ENCODE data around the gene PJA1.

The PJA1 gene

GRCh38 chrX:69125094-69125493 lies 40.2 kb downstream of the PJA1 start:
- DNase-seq (ENCODE audit: low read depth, low spot score), result no peak
- ChIA-PET POLR2A (no interaction called here), CTCF (interaction anchor here (0.8 kb wide), 1 partner anchor 8 kb away, joined by 5 read pairs; no protein-coding TSS in a partner anchor)
- no peak overlapping the region for H3K4me3 ChIP-seq (ENCODE audit: low read depth, low read length)
- TF ChIP-seq, protein P1, sequence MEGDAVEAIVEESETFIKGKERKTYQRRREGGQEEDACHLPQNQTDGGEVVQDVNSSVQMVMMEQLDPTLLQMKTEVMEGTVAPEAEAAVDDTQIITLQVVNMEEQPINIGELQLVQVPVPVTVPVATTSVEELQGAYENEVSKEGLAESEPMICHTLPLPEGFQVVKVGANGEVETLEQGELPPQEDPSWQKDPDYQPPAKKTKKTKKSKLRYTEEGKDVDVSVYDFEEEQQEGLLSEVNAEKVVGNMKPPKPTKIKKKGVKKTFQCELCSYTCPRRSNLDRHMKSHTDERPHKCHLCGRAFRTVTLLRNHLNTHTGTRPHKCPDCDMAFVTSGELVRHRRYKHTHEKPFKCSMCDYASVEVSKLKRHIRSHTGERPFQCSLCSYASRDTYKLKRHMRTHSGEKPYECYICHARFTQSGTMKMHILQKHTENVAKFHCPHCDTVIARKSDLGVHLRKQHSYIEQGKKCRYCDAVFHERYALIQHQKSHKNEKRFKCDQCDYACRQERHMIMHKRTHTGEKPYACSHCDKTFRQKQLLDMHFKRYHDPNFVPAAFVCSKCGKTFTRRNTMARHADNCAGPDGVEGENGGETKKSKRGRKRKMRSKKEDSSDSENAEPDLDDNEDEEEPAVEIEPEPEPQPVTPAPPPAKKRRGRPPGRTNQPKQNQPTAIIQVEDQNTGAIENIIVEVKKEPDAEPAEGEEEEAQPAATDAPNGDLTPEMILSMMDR (IDR thresholded peaks at IDR 0.05; ENCODE audit: insufficient read depth, low read length, missing control alignments), result no peak

DNA sequence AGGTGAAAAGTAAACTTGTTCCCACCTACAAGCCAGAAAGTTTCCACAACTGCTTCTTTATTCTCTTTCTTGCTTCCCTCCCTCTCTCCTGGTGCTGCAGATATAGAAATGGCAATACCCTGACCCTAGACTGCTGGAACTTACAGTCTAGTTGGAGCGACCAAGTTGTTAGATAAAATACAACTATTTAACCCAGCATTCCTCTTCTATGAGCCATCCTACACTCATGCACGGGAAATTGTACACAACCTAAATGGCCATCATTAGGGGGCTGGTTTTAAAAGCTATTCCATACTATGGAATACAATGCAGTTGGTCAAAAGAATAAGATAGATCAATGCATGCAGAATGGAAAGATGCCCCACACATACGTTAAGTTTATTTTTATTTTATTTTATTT lies 41.1 kb downstream of the PJA1 start:
- TF ChIP-seq, protein P1 (IDR thresholded peaks at IDR 0.05; ENCODE audit: insufficient read depth, low read length, missing control alignments), result no peak
- ChIA-PET POLR2A (no interaction called here), CTCF (interaction anchor here (0.8 to 1.0 kb wide), 2 partner anchors 9 to 295 kb away, joined by 3 to 5 read pairs; partner anchors contain the start of gene EFNB1)
- no peak for DNase-seq (ENCODE audit: low read depth, low spot score)
- H3K4me3 ChIP-seq (ENCODE audit: low read depth, low read length), result no peak overlapping the region

GRCh38 chrX:69123481-69123880 lies 41.8 kb downstream of the PJA1 start:
- TF ChIP-seq, protein P1 (IDR thresholded peaks at IDR 0.05; ENCODE audit: insufficient read depth, low read length, missing control alignments), result no peak
- DNase-seq (ENCODE audit: low read depth, low spot score), result no peak
- no peak overlapping the region for H3K4me3 ChIP-seq (ENCODE audit: low read depth, low read length)
- ChIA-PET POLR2A (no interaction called here), CTCF (no interaction called here)

DNA sequence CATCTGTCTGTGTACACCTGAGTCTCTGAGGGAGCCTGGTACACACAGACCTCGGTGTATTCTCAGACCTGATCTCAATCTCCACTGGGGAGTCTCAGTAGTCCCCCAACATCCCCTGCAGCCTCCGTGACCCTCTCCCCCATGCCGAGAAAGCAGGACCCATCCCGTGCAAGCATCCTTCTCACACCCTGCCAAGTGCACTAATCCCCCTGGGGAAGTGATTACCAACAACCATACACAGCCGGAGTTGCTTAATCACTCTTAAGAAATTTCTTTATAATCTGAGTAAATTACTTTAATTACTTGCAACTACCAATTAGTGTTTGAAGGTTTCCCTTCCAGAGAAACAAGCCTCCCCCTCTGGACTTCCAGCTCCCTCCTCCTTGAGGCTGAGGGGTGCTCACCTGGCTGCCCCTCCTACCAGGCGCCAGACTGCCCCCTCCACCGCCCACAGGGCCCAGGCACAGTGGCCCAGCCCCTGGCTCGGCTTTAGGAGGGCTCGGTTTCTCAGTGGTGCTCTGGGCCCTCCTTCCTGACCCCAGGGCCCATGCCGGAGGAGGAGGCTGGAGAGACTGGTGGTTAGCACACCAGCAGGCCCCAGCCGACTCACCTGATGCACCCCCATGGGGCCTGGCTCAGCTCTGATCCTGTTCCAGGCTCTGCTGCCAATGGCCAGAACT lies 43.8 kb downstream of the PJA1 start:
- ChIA-PET CTCF (no interaction called here), POLR2A (no interaction called here)
- DNase-seq (ENCODE audit: low read depth, low spot score), result no peak
- TF ChIP-seq, protein P1 (IDR thresholded peaks at IDR 0.05; ENCODE audit: insufficient read depth, low read length, missing control alignments), result no peak
- H3K4me3 ChIP-seq (ENCODE audit: low read depth, low read length), result no peak overlapping the region

- no peak for DNase-seq (ENCODE audit: low read depth, low spot score)
- CTCF ChIA-PET, result interaction anchor here (1.0 kb wide), 1 partner anchor 14 kb away, joined by 3 read pairs; no protein-coding TSS in a partner anchor
- H3K4me3 ChIP-seq (ENCODE audit: low read depth, low read length), result no peak overlapping the region
- POLR2A ChIA-PET, result no interaction called here
- TF ChIP-seq, protein P1 (IDR thresholded peaks at IDR 0.05; ENCODE audit: insufficient read depth, low read length, missing control alignments), result no peak
Measured at GRCh38 chrX:69120476-69120875, 44.8 kb downstream of the PJA1 start.

DNA sequence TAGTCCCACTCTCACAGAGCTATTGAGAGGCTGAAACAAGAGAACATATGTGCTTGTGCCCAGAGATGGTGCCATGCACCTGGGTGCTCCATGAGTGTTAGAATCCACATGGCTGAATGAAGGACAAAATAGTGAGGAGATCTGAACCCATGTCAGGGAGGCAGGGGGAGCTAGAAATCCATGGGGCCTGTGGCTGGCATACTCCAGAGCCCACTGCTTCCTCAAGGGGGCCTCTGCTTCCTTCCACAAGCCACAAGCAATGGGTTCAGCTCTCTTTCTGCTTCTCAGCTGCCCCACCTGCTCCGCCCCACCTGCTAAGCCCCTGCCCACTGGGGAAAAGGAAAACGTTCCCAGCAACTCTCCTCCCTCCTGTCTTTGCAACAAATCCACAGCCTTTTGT lies 46.1 kb downstream of the PJA1 start:
- ChIA-PET CTCF (no interaction called here), POLR2A (no interaction called here)
- H3K4me3 ChIP-seq (ENCODE audit: low read depth, low read length), result no peak overlapping the region
- TF ChIP-seq, protein P1 (IDR thresholded peaks at IDR 0.05; ENCODE audit: insufficient read depth, low read length, missing control alignments), result no peak
- no peak for DNase-seq (ENCODE audit: low read depth, low spot score)

All from AG04449 (cell line).